ENCODE measurements around the gene HOXB7. TPM values are rescaled to one million over a fixed set of nuclear protein-coding genes. Genes with fewer than 3 reads are reported as not detected.

HOXB7 gene
- total and polyA plus RNA-seq, 7 donors = 1.1 to 67.3 (median 6.6) TPM

DNA sequence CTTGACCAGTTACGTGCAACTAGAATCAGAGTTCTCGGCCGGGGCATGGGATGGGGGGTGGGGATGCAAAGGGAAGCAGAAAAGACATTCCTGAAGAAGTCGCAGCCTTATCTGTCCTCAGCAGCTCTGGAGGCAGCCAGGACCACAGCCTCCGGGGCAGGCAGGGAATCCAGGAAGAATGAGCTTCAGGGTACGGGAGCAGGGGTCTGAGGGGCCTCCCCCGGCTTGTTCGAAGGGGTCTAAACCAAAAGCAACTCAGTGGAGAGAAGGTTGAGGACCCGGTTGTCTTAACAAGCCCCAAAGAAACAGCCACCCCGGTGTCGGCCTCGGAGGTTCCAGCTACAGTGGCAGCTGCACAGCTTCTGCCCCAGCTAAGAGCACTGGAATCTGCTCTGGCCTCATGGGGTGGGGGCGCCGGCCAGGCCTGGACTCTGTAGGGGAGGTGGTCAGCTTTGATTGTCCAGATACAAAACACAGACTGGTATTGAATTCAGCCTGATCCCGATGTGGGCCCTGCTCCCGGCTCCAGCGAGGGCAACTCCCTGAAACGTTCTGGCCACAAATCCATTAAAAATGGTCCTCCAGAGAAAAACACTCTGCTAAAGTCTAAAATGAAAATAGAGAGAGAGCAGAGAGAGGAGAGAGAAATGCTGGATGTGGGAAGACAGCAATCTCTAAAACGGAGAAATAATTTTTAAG, 40.3 kb downstream of the HOXB7 start:
- no peak for TF ChIP-seq POLR2A (IDR thresholded peaks at IDR 0.05)
- peak in 1 of 4 donors; percentile 16 for TF ChIP-seq POLR2AphosphoS5 (IDR thresholded peaks at IDR 0.05)
- Histone ChIP-seq H3K4me3 (peak overlapping the region; percentile 18 to 84 (median 38)), H3K36me3 (no peaks in the 10 kb centered on the region), H3K27me3 (no peaks in the 10 kb centered on the region), H3K4me1 (peaks cover 0 to 100% (median 97%) of the 10 kb centered on the region in 4 donors), H3K27ac (peak overlapping the region; percentile 94 to 99 (median 96)), H3K9me3 (no peaks in the 10 kb centered on the region)
- whole genome bisulfite sequencing, 2 donors = 66 to 73% methylated on average over 19 of the region's 19 CpGs
- intact Hi-C loops (cut with DNase I) = no loop called here
- DNase-seq = no peak

DNA sequence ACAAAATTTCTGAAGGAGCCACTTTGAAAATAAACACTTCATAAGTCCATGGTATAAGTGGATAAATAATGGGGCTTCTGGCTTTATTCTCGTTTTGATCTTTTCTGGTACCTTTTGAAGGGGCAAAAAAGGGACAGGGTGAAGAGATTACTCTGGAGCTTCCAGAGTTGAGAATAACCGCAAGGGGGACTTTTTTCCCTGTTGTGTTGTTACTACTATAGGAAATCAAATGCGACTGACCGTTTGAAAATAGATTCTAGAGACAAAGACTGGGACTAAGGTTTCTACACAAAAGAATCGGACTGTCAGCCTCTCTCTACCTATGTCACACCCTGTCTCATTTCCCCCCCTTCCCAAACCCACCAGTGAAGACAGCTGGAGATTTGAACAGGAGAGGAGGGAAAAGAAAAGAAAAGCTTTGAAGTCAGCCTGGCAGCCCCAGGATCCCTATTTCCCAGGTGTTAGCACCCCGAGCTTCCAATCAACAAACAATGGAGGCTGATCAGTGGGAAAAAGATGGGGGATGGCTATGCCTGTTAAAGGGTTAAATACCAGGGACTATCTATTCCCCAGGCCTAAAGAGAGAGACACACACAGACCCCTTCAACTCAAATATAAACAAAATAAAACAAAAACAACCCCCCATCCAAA, 41.0 kb downstream of the HOXB7 start:
- Histone ChIP-seq H3K4me1 (peaks cover 0 to 100% (median 97%) of the 10 kb centered on the region in 4 donors), H3K36me3 (no peaks in the 10 kb centered on the region), H3K27ac (peak overlapping the region; percentile 94 to 99 (median 96)), H3K4me3 (peak overlapping the region; percentile 18 to 84 (median 38)), H3K27me3 (no peaks in the 10 kb centered on the region), H3K9me3 (no peaks in the 10 kb centered on the region)
- intact Hi-C loops (cut with DNase I) = no loop called here
- no peak for DNase-seq
- WGBS, 2 donors = 73 to 81% methylated on average over 6 of the region's 6 CpGs
- no peak for TF ChIP-seq POLR2A (IDR thresholded peaks at IDR 0.05)
- TF ChIP-seq, protein P1, sequence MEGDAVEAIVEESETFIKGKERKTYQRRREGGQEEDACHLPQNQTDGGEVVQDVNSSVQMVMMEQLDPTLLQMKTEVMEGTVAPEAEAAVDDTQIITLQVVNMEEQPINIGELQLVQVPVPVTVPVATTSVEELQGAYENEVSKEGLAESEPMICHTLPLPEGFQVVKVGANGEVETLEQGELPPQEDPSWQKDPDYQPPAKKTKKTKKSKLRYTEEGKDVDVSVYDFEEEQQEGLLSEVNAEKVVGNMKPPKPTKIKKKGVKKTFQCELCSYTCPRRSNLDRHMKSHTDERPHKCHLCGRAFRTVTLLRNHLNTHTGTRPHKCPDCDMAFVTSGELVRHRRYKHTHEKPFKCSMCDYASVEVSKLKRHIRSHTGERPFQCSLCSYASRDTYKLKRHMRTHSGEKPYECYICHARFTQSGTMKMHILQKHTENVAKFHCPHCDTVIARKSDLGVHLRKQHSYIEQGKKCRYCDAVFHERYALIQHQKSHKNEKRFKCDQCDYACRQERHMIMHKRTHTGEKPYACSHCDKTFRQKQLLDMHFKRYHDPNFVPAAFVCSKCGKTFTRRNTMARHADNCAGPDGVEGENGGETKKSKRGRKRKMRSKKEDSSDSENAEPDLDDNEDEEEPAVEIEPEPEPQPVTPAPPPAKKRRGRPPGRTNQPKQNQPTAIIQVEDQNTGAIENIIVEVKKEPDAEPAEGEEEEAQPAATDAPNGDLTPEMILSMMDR (IDR thresholded peaks at IDR 0.05) = peak in 1 of 4 experiments; percentile 25
- TF ChIP-seq POLR2AphosphoS5 (IDR thresholded peaks at IDR 0.05) = no peak

DNA sequence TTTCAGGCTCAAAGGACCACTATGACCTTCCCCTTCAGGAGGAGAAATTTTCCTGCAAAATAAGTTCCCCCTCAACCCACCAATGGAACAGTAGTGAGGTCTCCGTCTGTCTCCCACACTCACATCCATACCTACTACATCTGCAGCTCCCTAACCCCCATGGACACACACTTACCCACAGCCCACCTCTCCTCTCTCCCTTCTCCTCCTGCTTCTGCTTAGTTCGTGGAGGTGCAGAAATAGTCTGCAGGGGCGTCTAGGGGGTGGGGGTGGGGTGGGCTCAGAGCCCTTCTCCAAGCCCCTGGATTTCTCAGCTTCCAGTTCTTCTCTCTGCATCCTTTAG, 41.6 kb downstream of the HOXB7 start:
- no peak for DNase-seq
- H3K27ac ChIP-seq = peak overlapping the region; percentile 94 to 99 (median 96)
- no peaks in the 10 kb centered on the region for H3K9me3 ChIP-seq
- no peaks in the 10 kb centered on the region for H3K36me3 ChIP-seq
- peaks cover 0 to 100% (median 97%) of the 10 kb centered on the region in 4 donors for H3K4me1 ChIP-seq
- H3K4me3 ChIP-seq = peak overlapping the region; percentile 18 to 84 (median 36)
- TF ChIP-seq POLR2AphosphoS5 (IDR thresholded peaks at IDR 0.05) = no peak
- TF ChIP-seq EP300 (IDR thresholded peaks at IDR 0.05) = no peak
- TF ChIP-seq, protein P1 (IDR thresholded peaks at IDR 0.05) = no peak
- no peak for TF ChIP-seq POLR2A (IDR thresholded peaks at IDR 0.05)
- intact Hi-C loops (cut with DNase I) = no loop called here
- WGBS, 2 donors = 60 to 69% methylated on average over 3 of the region's 3 CpGs
- H3K27me3 ChIP-seq = no peaks in the 10 kb centered on the region

DNA sequence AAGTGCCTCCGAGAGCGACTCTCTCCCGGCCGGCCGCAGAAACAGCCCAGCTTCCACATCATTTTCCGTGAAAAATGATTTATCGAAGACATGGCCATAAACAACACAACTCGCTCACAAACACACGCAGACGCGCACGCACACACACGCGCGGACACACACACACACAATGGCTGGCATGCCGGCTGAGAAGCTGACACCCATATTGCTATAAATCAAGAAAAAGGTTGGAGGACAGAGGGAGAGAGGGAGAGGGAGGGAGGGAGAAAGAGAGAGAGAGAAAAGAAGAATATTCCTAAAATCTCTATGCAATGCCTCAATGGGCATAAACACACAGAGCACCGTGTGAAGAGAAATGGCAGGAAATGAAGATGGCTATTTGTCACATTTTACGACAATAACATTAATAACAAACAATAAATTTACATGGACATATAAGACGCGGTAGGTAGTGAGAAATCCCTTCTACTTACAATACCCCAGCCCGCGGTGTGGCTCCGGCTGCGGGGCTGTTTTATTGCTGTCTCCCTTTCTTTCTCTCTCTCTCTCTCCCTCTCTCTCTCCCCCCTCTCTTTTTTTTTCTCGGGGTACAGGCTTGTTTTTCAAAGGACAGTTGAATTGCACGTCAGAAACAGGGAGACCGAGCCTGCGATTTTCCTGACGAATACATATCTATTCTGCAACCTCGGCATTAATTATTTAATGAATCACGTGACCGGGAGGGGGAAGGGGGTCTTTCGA, 42.1 kb downstream of the HOXB7 start:
- TF ChIP-seq, protein P1 (IDR thresholded peaks at IDR 0.05) = no peak
- TF ChIP-seq POLR2AphosphoS5 (IDR thresholded peaks at IDR 0.05) (peak in 2 of 4 donors; percentile 60 to 63), EP300 (IDR thresholded peaks at IDR 0.05) (peak in 1 of 4 donors; percentile 19)
- 44 to 82% methylated on average over 33 of the region's 33 CpGs for whole genome bisulfite sequencing, 2 donors
- H3K4me3 ChIP-seq = peak overlapping the region; percentile 3 to 84 (median 36)
- peak overlapping the region; percentile 94 to 99 (median 96) for H3K27ac ChIP-seq
- H3K4me1 ChIP-seq = peaks cover 0 to 100% (median 97%) of the 10 kb centered on the region in 4 donors
- intact Hi-C loops (cut with DNase I) = no loop called here
- DNase-seq = no peak
- H3K36me3 ChIP-seq = no peaks in the 10 kb centered on the region
- no peaks in the 10 kb centered on the region for H3K27me3 ChIP-seq
- H3K9me3 ChIP-seq = no peaks in the 10 kb centered on the region

All from sigmoid colon (tissue), 7 donors.